ENCODE results near the gene RDX. TPM values are rescaled to one million over a fixed set of nuclear protein-coding genes. Genes with fewer than 3 reads are reported as not detected.

Gene RDX
- total and polyA plus RNA-seq, 2 of the 8 experiments (the other 6 are each of a cell fraction or from before 2014, with no cell fraction given) = 27.4 to 100 TPM

DNA sequence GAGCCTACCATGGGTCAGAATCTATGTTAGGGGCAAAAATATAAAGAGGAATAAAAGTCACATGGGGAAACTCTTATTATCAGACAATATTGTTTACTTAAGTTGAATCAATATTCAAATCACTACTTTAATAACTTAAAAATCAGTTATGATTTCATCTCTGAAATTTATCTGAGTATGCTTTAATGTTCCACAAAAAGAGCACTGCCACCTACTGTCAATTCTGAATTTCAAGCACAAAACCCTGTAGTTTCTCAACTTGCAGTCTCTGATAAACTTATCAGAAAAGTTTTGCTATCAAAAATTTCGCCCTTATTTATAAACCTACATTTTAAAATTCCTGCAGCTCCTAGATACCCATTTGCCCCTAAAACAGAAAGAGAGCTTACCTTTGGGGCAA lies 47.3 kb downstream of the RDX start:
- no peak overlapping the region for H3K27ac ChIP-seq (ENCODE audit: low read depth, low read length)
- H2BK5ac ChIP-seq (ENCODE audit: low read depth, low read length) = no peak overlapping the region
- no peaks in the 10 kb centered on the region for H3K9me3 ChIP-seq (ENCODE audit: insufficient read depth in 2 of 2, low read depth in 1 of 2, low read length in 1 of 2)
- no peak overlapping the region for H3K56ac ChIP-seq (replicated peaks; ENCODE audit: insufficient read length, low read depth, low read length)
- H3K4me3 ChIP-seq (ENCODE audit: extremely low read depth in 1 of 4, insufficient read depth in 2 of 4, low read depth in 3 of 4, low read length in 4 of 4) = no peak overlapping the region
- H3K4me2 ChIP-seq (ENCODE audit: insufficient read depth in 1 of 2, low read depth in 2 of 2, low read length in 2 of 2) = no peak overlapping the region
- H3K14ac ChIP-seq (ENCODE audit: insufficient read length) = no peak overlapping the region
- no peak for DNase-seq (ENCODE audit: low read depth in 1 of 2, low spot score in 2 of 2)
- no peaks in the 10 kb centered on the region for H3K79me2 ChIP-seq (ENCODE audit: control insufficient read depth in 1 of 2, insufficient read depth in 2 of 2, low read length in 2 of 2)
- H3K23ac ChIP-seq (ENCODE audit: insufficient read length) = no peak overlapping the region
- no peaks in the 10 kb centered on the region for H3K27me3 ChIP-seq (replicated peaks in 1 of 4; ENCODE audit: control insufficient read depth in 3 of 4, extremely low read depth in 1 of 4, insufficient read depth in 3 of 4, low read length in 3 of 4)
- H3K79me1 ChIP-seq (ENCODE audit: low read depth, low read length) = no peaks in the 10 kb centered on the region
- H3K18ac ChIP-seq (ENCODE audit: extremely low read depth, low read length) = no peak overlapping the region
- no peak overlapping the region for H4K5ac ChIP-seq (ENCODE audit: insufficient read length, low read depth, low read length)
- no peaks in the 10 kb centered on the region for H4K20me1 ChIP-seq (replicated peaks in 1 of 2; ENCODE audit: control insufficient read depth in 1 of 2, insufficient read depth in 2 of 2, low read length in 2 of 2)
- H2BK12ac ChIP-seq (ENCODE audit: low read depth, low read length) = no peak overlapping the region
- ChIA-PET CTCF (ENCODE audit: partially characterized antibody) (interaction anchor here (0.7 to 1.7 kb wide), 11 partner anchors 10 to 309 kb away, joined by 3 to 13 read pairs (median 3); no protein-coding TSS in a partner anchor), POLR2A (ENCODE audit: partially characterized antibody) (interaction anchor here (1.2 to 1.4 kb wide), 2 partner anchors 12 to 20 kb away, joined by 3 read pairs; no protein-coding TSS in a partner anchor)
- 75% methylated on average over 1 of the region's 1 CpG; no CpG with 5 or more reads in 1 of the 2 experiments for WGBS, 2 experiments (ENCODE audit: extremely low coverage in 1 of 2, insufficient coverage in 1 of 2, insufficient read length in 1 of 2, insufficient replicate concordance in 2 of 2, low coverage in 1 of 2, low lambda C conversion rate in 2 of 2, missing lambda C conversion rate in 1 of 2)
- no peak overlapping the region for H2BK20ac ChIP-seq (ENCODE audit: low read length)
- no peak overlapping the region for H2AK5ac ChIP-seq (ENCODE audit: low read depth, low read length)
- no peak overlapping the region for H3K9ac ChIP-seq (replicated peaks in 1 of 4; ENCODE audit: extremely low read depth in 1 of 4, low read depth in 3 of 4, low read length in 3 of 4)
- TF ChIP-seq SUZ12 (IDR thresholded peaks at IDR 0.05; ENCODE audit: low read length) (no peak), TBP (IDR thresholded peaks at IDR 0.05; ENCODE audit: low read depth, low read length) (no peak), PHF8 (conservative IDR thresholded peaks at IDR 0.05; ENCODE audit: low read depth, low read length) (no peak), ZNF274 (IDR thresholded peaks at IDR 0.05; ENCODE audit: borderline replicate concordance, extremely low read depth, low read length) (no peak)
- TF ChIP-seq, protein P1, sequence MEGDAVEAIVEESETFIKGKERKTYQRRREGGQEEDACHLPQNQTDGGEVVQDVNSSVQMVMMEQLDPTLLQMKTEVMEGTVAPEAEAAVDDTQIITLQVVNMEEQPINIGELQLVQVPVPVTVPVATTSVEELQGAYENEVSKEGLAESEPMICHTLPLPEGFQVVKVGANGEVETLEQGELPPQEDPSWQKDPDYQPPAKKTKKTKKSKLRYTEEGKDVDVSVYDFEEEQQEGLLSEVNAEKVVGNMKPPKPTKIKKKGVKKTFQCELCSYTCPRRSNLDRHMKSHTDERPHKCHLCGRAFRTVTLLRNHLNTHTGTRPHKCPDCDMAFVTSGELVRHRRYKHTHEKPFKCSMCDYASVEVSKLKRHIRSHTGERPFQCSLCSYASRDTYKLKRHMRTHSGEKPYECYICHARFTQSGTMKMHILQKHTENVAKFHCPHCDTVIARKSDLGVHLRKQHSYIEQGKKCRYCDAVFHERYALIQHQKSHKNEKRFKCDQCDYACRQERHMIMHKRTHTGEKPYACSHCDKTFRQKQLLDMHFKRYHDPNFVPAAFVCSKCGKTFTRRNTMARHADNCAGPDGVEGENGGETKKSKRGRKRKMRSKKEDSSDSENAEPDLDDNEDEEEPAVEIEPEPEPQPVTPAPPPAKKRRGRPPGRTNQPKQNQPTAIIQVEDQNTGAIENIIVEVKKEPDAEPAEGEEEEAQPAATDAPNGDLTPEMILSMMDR (IDR thresholded peaks at IDR 0.05; ENCODE audit: control extremely low read depth in 1 of 3, insufficient read depth in 1 of 3, low read depth in 1 of 3, low read length in 3 of 3) = no peak
- H3K23me2 ChIP-seq (ENCODE audit: low read depth, low read length) = no peaks in the 10 kb centered on the region
- H3K36me3 ChIP-seq (ENCODE audit: control insufficient read depth in 2 of 4, insufficient read depth in 4 of 4, low read length in 3 of 4) = peaks cover 3 to 34% (median 20%) of the 10 kb centered on the region in 4 experiments
- no peak for FAIRE-seq
- no peak overlapping the region for H2BK120ac ChIP-seq (replicated peaks; ENCODE audit: low read depth, low read length)
- no peaks in the 10 kb centered on the region for H3K4me1 ChIP-seq (replicated peaks in 1 of 4; ENCODE audit: control insufficient read depth in 3 of 4, insufficient read depth in 4 of 4, low read length in 3 of 4)
- H2BK15ac ChIP-seq (ENCODE audit: low read length) = no peak overlapping the region
- H4K8ac ChIP-seq (ENCODE audit: extremely low read depth, insufficient read depth, low read length) = no peak overlapping the region
- no peak overlapping the region for H3K4ac ChIP-seq (replicated peaks; ENCODE audit: insufficient read length, low read depth, low read length)
- H4K91ac ChIP-seq (replicated peaks; ENCODE audit: insufficient read length, low read length) = no peak overlapping the region
- H2AFZ ChIP-seq (ENCODE audit: low read length) = no peak overlapping the region

Data from H1 (cell line).